ENCODE measurements around the gene CMIP.

DNA sequence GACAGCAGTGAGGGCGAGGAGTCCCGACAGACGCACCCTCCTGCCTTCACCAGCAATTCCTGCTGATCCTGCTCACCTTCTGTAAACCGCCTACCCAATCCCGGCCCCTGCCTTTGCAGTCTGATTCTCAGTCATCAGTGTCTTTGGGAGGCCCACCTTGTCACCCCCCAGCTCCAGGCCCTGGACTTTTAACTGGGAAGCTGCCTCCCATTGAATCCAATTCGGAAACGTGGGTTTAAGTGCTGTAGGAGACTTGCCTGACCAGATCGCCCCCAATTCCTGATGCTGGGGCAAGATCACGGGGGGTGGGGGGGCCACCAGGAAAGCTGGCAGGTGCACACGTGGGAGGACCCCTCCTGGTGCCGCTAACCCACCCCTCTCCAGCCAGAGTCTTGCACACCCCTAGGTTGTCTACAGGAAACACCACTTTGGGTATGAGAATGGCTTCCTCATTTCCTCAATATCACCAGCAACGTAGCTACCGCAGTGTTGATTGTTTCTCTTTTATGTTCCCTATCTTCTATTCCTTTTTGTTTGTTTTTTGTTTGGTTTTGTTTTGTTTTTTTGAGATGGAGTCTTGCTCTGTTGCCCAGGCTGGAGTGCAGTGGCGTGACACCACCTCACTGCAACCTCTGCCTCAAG lies 46.6 kb upstream of the CMIP start:
- TF ChIP-seq EP300 (IDR thresholded peaks at IDR 0.05; ENCODE audit: low read depth) = no peak
- TF ChIP-seq, protein P1, sequence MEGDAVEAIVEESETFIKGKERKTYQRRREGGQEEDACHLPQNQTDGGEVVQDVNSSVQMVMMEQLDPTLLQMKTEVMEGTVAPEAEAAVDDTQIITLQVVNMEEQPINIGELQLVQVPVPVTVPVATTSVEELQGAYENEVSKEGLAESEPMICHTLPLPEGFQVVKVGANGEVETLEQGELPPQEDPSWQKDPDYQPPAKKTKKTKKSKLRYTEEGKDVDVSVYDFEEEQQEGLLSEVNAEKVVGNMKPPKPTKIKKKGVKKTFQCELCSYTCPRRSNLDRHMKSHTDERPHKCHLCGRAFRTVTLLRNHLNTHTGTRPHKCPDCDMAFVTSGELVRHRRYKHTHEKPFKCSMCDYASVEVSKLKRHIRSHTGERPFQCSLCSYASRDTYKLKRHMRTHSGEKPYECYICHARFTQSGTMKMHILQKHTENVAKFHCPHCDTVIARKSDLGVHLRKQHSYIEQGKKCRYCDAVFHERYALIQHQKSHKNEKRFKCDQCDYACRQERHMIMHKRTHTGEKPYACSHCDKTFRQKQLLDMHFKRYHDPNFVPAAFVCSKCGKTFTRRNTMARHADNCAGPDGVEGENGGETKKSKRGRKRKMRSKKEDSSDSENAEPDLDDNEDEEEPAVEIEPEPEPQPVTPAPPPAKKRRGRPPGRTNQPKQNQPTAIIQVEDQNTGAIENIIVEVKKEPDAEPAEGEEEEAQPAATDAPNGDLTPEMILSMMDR (IDR thresholded peaks at IDR 0.05) = no peak
- TF ChIP-seq POLR2AphosphoS5 (IDR thresholded peaks at IDR 0.05) = no peak
- no peak for TF ChIP-seq POLR2A (IDR thresholded peaks at IDR 0.05)

All from transverse colon (tissue), 4 donors.